Embryonic facial prominence (tissue), 1 donor: Measurements from ENCODE around the gene MAGI3.
"Not testable (repeated sequence)": the region's sequence is repeated elsewhere in the genome, so short reads cannot be mapped to it uniquely, and the experiment has no call there.

Source experiments
- DNase-seq: peaks from one replicate; pipeline ENCODE4 v3.0.0-alpha.2; 2016; ENCODE audit errors: extremely low spot score

Gene MAGI3

GRCh38 chr1:113442131-113442530 lies 51.8 kb downstream of the MAGI3 start:
- no peak for DNase-seq

GRCh38 chr1:113444857-113445256 lies 54.5 kb downstream of the MAGI3 start:
- no peak for DNase-seq

- DNase-seq, result no peak
Measured at GRCh38 chr1:113451710-113452109, 61.4 kb downstream of the MAGI3 start.

GRCh38 chr1:113452921-113453770 lies 62.8 kb downstream of the MAGI3 start:
- no peak for DNase-seq

GRCh38 chr1:113453771-113454083 lies 63.4 kb downstream of the MAGI3 start:
- DNase-seq, result no peak

GRCh38 chr1:113455374-113455773 lies 65.1 kb downstream of the MAGI3 start:
- no peak for DNase-seq

GRCh38 chr1:113456967-113457366 lies 66.7 kb downstream of the MAGI3 start:
- no peak for DNase-seq

GRCh38 chr1:113459279-113459678 lies 69.0 kb downstream of the MAGI3 start:
- no peak for DNase-seq

GRCh38 chr1:113467991-113468390 lies 77.7 kb downstream of the MAGI3 start:
- DNase-seq, result no peak

- not testable (repeated sequence) for DNase-seq
Measured at GRCh38 chr1:113478427-113479195, 88.3 kb downstream of the MAGI3 start.

- DNase-seq, result no peak
Measured at GRCh38 chr1:113479713-113480676, 89.7 kb downstream of the MAGI3 start.

GRCh38 chr1:113485131-113485530 lies 94.8 kb downstream of the MAGI3 start:
- not testable (repeated sequence) for DNase-seq

- DNase-seq, result no peak
Measured at GRCh38 chr1:113488576-113489177, 98.4 kb downstream of the MAGI3 start.

- DNase-seq, result no peak
Measured at GRCh38 chr1:113490384-113490783, 100.1 kb downstream of the MAGI3 start.

- no peak for DNase-seq
Measured at GRCh38 chr1:113493533-113493932, 103.2 kb downstream of the MAGI3 start.

- no peak for DNase-seq
Measured at GRCh38 chr1:113505357-113505756, 115.0 kb downstream of the MAGI3 start.

GRCh38 chr1:113507552-113508214 lies 117.4 kb downstream of the MAGI3 start:
- DNase-seq, result no peak

GRCh38 chr1:113508364-113509164 lies 118.2 kb downstream of the MAGI3 start:
- DNase-seq, result no peak

GRCh38 chr1:113509766-113510165 lies 119.5 kb downstream of the MAGI3 start:
- DNase-seq, result not testable (repeated sequence)

GRCh38 chr1:113511269-113511668 lies 121.0 kb downstream of the MAGI3 start:
- DNase-seq, result no peak
